GM19463 (cell line): ENCODE data around the gene COL8A1.

ENCODE experiments used
- ATAC-seq: cut with Tn5 transposase; IDR thresholded peaks from one replicate; pipeline ENCODE4 v1.9.1; 2021; ENCODE audit warnings: mild to moderate bottlenecking, moderate library complexity; ENCODE audit not compliant: unreplicated experiment

The COL8A1 gene

GRCh38 chr3:99781761-99782160 is 143.4 kb downstream of the COL8A1 start:
- no peak for ATAC-seq

- no peak for ATAC-seq
Measured at GRCh38 chr3:99783011-99783573, 144.7 kb downstream of the COL8A1 start.

- ATAC-seq: peak; percentile 97
Measured at GRCh38 chr3:99789011-99789721, 150.8 kb downstream of the COL8A1 start.

GRCh38 chr3:99794485-99794884 is 156.1 kb downstream of the COL8A1 start:
- ATAC-seq: no peak

GRCh38 chr3:99795573-99795972 is 157.2 kb downstream of the COL8A1 start:
- ATAC-seq: no peak

- no peak for ATAC-seq
Measured at GRCh38 chr3:99799422-99799821, 161.0 kb downstream of the COL8A1 start.

- ATAC-seq: no peak
Measured at GRCh38 chr3:99803297-99803696, 164.9 kb downstream of the COL8A1 start.

GRCh38 chr3:99805160-99805559 is 166.8 kb downstream of the COL8A1 start:
- no peak for ATAC-seq

GRCh38 chr3:99808163-99808794 is 169.9 kb downstream of the COL8A1 start:
- peak; percentile 54 for ATAC-seq

- ATAC-seq: no peak
Measured at GRCh38 chr3:99809565-99809964, 171.2 kb downstream of the COL8A1 start.

- no peak for ATAC-seq
Measured at GRCh38 chr3:99810403-99810802, 172.0 kb downstream of the COL8A1 start.

- no peak for ATAC-seq
Measured at GRCh38 chr3:99817047-99817436, 178.6 kb downstream of the COL8A1 start.

- peak; percentile 98 for ATAC-seq
Measured at GRCh38 chr3:99817437-99818240, 179.2 kb downstream of the COL8A1 start, which contains the start of gene CMSS1. Gene CMSS1 (plus strand): TSS chr3:99817862.

GRCh38 chr3:99818818-99819217 is 180.4 kb downstream of the COL8A1 start:
- ATAC-seq: no peak

- no peak for ATAC-seq
Measured at GRCh38 chr3:99823723-99824711, 185.6 kb downstream of the COL8A1 start.

GRCh38 chr3:99825004-99825640 is 186.7 kb downstream of the COL8A1 start:
- ATAC-seq: no peak

GRCh38 chr3:99829844-99830243 is 191.4 kb downstream of the COL8A1 start:
- no peak for ATAC-seq

GRCh38 chr3:99833617-99834205 is 195.3 kb downstream of the COL8A1 start:
- ATAC-seq: no peak

- no peak for ATAC-seq
Measured at GRCh38 chr3:99834211-99834957, 196.0 kb downstream of the COL8A1 start.
